Right lobe of liver (tissue), 4 donors: ENCODE data around the gene NDUFAF5.

ENCODE experiments used
- POLR2A ChIP-seq: fragments of 450-650 bp; IDR thresholded peaks from one replicate; pipeline ENCODE4 v1.6.1; 2017; ENCODE audit warnings: antibody characterized with exemption, mild to moderate bottlenecking
- TF ChIP-seq, protein P1 (sequence below), 4 donors: fragments of 200-600 bp in 3 of 4; fragments of 450-650 bp in 1 of 4; IDR thresholded peaks; one replicate each; pipeline versions ENCODE4 v1.5.1 to v1.8.0; 2016 to 2022; ENCODE audit warnings: antibody characterized with exemption in 4 of 4, mild to moderate bottlenecking in 2 of 4
- donor health status: DM: no; HTN: no; CAD: no.
- donor health status: DM: no; HTN: no; CAD: no.
- donor health status: DM: no; HTN: yes; CAD: no.

DNA sequence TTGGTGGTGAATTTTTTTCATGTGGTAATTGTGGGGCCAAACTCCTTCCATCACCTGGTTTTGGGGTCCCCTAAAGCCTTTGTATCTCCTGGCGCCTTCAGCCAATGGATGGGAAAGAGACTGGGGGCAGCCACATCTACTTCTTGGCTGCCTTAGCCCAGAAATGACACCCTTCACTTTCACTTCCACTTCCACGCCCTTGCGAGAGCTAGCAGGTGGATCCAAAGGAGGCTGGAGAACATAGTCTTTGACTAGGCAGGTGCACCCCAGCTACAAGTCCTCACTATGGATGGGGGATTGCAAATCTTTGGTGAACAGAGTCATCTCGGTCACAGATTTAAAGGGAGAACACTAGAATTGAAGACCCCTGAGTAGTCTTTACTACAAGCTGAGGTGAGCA is 70.8 kb downstream of the NDUFAF5 start:
- TF ChIP-seq, protein P1, sequence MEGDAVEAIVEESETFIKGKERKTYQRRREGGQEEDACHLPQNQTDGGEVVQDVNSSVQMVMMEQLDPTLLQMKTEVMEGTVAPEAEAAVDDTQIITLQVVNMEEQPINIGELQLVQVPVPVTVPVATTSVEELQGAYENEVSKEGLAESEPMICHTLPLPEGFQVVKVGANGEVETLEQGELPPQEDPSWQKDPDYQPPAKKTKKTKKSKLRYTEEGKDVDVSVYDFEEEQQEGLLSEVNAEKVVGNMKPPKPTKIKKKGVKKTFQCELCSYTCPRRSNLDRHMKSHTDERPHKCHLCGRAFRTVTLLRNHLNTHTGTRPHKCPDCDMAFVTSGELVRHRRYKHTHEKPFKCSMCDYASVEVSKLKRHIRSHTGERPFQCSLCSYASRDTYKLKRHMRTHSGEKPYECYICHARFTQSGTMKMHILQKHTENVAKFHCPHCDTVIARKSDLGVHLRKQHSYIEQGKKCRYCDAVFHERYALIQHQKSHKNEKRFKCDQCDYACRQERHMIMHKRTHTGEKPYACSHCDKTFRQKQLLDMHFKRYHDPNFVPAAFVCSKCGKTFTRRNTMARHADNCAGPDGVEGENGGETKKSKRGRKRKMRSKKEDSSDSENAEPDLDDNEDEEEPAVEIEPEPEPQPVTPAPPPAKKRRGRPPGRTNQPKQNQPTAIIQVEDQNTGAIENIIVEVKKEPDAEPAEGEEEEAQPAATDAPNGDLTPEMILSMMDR (IDR thresholded peaks at IDR 0.05): no peak
- no peak for TF ChIP-seq POLR2A
